GM19023 (cell line): Measurements from ENCODE around the gene PLCG1.

Experiments used
- ATAC-seq: cut with Tn5 transposase; IDR thresholded peaks from one replicate; pipeline ENCODE4 v1.9.1; 2021; ENCODE audit warnings: mild to moderate bottlenecking, moderate library complexity; ENCODE audit not compliant: unreplicated experiment

Gene PLCG1

GRCh38 chr20:41178495-41178894 lies 41.2 kb downstream of the PLCG1 start:
- ATAC-seq = no peak

- ATAC-seq = no peak
Measured at GRCh38 chr20:41178904-41179432, 41.6 kb downstream of the PLCG1 start.

- no peak for ATAC-seq
Measured at GRCh38 chr20:41179961-41180360, 42.6 kb downstream of the PLCG1 start.

GRCh38 chr20:41180599-41181333 lies 43.4 kb downstream of the PLCG1 start:
- ATAC-seq = no peak

- ATAC-seq = no peak
Measured at GRCh38 chr20:41181567-41181966, 44.2 kb downstream of the PLCG1 start.

- ATAC-seq = no peak
Measured at GRCh38 chr20:41182296-41183212, 45.2 kb downstream of the PLCG1 start.

- no peak for ATAC-seq
Measured at GRCh38 chr20:41183391-41183790, 46.0 kb downstream of the PLCG1 start.

- ATAC-seq = no peak
Measured at GRCh38 chr20:41183831-41184230, 46.5 kb downstream of the PLCG1 start.

GRCh38 chr20:41185013-41185757 lies 47.8 kb downstream of the PLCG1 start:
- ATAC-seq = no peak

- no peak for ATAC-seq
Measured at GRCh38 chr20:41187668-41188067, 50.3 kb downstream of the PLCG1 start.

- ATAC-seq = no peak
Measured at GRCh38 chr20:41191562-41192500, 54.5 kb downstream of the PLCG1 start.

- no peak for ATAC-seq
Measured at GRCh38 chr20:41192575-41192974, 55.2 kb downstream of the PLCG1 start.

GRCh38 chr20:41196653-41197225 lies 59.4 kb downstream of the PLCG1 start:
- no peak for ATAC-seq

GRCh38 chr20:41198443-41198842 lies 61.1 kb downstream of the PLCG1 start:
- no peak for ATAC-seq

- no peak for ATAC-seq
Measured at GRCh38 chr20:41200446-41201202, 63.3 kb downstream of the PLCG1 start.

- ATAC-seq = no peak
Measured at GRCh38 chr20:41201760-41202159, 64.4 kb downstream of the PLCG1 start.

- no peak for ATAC-seq
Measured at GRCh38 chr20:41202426-41202825, 65.1 kb downstream of the PLCG1 start.

- ATAC-seq = no peak
Measured at GRCh38 chr20:41203660-41204059, 66.3 kb downstream of the PLCG1 start.
